ENCODE measurements around the gene IQSEC3.

The IQSEC3 gene

DNA sequence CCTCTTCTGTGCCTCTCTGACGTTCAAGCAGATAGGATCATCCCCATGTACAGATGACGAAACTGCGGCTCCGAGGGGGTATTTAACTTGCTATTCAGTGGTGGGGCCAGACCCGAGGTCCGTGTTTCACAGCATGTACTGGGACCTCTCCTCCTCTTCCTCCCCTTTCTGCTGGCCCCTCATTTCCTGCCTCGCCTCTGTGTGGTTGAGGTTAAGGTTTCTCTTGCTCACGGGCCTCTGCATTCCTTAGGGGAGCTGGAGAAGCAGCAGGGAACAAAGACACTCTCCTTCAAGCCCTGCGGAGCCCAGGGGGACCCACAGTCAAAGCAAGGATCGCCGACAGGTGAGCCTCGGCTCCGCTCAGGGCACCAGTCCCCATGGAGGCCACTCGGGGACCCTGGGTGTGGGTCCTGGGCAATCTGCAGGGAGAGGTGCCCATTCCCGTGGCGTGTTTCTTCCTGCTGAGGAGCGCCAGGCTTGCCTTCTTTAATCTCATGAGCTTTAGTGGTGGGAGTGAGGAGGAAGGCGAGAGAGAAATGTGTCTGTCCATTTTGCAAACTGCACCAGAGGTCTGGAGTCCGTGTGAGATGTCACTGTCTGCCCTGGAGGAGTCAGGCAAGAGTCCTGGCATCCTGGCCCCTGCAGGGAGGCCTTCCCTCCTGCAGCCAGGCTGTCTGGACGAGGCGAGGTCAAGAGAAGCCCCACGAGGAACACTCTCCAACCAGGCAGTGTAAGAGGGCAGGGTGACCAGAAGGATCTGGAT is 102.4 kb downstream of the IQSEC3 start:
- DNase-seq = no peak

DNA sequence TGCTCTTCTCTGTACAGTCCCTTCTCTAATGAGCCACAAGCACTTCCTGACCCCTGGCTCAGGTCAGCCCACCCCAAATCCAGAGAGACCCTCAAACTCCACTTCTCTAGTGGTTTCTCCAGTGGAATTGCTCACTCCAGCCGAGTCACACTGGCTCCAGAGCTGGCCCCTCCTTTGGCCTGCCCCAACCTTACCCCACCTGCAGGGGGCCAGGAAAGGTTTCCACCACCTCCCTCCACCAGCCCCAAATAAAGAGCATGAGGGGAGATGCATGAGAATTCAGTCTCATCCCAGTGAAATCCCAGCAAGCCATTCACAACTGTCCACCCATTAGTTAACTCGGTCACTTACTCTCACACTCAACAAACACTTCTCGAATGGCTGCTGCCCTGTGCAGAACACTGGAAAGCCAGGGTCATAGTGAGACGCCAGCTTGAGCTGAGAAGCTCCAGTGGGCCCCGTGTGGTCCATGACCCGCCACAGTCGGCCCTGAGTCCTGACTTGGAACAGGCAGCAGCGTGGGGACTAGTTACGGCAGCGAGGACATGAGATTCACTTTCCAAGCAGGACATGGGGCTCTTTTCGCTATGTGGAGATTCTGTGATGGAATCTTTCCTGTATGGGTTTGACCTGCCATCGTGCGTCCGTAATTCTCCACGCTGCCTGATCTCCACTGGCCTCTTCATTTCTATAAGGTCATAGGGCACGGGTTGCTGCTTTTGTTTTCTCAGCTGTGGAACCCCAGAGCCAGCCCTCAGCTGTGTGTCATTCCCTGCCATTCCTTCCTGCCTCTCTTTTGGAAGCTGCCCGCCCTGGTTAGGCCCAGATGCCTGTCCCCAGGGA is 103.2 kb downstream of the IQSEC3 start:
- DNase-seq = no peak

DNA sequence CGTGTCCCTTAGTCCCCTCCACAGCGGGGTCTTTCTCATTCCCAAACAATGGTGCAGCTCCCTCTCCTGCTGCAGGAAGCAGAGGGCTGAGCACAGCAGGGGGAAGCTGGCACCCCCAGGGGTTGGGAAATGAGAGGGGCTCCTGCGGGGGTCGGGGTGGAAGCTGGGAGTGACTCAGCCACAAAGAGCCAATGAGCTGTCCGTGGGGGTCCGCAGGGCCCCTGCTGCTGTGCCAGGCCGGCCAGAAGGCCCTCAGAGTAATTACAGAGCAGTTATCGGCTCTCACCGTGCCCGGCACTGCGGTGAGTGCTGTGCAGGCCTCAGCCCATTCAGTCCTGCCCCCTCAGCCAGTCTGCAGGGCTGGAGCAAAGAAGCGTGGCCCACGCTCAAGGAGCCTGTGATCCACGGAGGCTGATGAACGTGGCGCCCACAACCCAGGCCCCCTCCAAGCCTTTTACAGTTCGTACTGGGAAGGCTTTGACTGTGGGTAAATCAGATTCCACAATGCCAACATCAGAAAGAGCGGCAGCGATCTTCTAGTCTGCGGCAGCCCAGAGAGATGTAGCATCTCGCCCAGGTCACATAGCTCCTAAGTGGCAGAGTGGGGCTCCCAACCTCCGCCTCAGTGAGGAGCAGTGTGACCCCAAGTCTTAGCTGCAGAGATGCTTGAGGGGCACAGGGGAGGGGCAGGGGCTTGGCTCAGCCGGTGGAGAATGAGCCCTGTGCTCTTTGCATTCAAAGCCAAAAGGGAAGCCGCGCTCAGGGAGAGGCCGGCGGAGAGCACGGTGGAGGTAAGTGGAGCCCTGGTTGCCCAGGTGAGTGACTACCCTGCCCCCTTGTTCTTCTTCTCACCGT is 104.0 kb downstream of the IQSEC3 start:
- no peak for DNase-seq

- DNase-seq = no peak
Measured at GRCh38 chr12:171276-171675, 104.7 kb downstream of the IQSEC3 start.

DNA sequence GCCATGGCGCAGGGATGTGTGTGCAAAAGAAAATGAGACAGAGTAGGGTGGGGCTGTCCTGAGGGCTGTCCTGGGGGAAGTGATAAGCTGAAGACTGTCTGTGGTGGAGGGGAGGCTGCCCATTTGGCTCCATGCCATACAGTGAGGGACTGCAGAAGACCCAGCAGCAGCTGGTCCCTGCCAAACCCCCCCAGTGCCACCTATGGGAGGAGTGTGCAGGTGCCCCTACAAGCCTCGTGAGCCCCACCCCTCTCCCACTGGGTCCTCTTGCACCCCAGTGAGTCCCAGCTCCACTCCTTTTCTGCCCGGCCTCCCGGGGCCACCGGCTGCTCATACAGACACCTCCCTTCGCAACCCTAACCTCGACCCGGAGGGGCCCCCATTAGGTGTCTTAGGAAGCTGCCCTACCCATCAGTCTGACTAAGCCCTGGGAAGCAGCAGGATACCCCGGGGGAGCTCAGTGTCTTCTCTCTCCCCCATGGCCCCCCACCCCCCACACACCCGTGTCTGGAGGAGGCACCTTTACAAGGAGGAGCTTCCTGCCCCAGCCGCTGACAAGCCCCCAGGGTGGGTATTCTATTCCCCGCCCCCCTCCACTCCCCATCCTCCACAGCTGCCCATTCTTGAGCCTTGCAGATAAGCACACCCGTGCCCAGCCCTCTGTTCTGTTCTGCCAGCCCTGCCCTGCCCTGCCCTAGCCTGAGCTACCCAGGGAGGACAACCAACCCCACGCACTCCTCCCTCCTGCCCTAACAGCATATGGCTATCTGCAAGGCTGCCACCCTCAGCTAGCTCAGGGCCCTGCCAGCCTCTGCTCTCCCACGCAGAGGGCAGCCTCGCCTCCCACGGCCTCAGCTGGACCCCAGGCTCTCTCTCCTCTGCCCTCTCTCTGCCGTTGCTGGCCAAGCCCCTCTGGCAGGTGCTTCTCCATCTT is 105.4 kb downstream of the IQSEC3 start:
- DNase-seq = no peak

- no peak for DNase-seq
Measured at GRCh38 chr12:172732-173161, 106.2 kb downstream of the IQSEC3 start.

DNA sequence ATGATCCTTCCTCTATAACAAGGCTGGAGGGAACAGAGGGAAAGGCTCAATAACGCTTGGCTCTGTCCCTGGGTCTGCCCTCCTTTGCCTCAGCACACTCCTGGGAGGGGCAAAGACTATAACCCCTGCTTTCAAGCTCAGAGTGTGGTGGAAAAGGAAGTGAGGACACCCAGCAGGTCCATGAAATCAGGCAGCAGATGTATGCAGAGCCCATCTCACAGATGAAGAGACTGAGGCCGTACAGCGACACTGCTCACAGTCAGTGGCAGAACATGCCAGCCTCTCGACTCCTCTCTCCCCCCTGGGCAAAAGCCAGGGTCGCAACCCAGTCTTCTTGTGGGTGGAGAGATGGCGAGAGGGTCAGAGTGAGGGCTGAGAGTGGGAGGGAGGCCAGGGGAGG is 107.6 kb downstream of the IQSEC3 start:
- no peak for DNase-seq

GRCh38 chr12:174596-174995 is 108.0 kb downstream of the IQSEC3 start:
- DNase-seq = no peak

DNA sequence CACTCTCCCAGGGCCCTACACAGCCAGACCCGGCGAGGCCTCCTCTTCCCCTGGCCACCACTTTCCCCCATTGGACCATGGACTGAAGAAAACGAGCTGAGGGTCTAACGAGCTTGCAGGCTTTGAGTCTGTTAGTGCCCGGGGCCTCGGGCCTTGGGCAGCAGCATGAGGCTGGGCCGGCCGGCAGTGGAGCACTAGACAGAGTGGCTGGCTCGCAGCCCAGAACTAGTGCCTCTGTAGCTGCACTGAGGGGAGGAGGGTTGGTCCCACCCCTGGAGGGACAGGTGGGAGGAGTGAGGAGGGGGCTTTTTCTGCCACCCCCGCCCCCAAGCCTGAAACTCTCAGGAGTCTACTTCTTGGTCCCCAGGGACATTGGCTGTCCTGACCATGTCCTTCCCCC is 108.7 kb downstream of the IQSEC3 start:
- peak; percentile 76 for DNase-seq

- DNase-seq = no peak
Measured at GRCh38 chr12:175759-176158, 109.2 kb downstream of the IQSEC3 start.

DNA sequence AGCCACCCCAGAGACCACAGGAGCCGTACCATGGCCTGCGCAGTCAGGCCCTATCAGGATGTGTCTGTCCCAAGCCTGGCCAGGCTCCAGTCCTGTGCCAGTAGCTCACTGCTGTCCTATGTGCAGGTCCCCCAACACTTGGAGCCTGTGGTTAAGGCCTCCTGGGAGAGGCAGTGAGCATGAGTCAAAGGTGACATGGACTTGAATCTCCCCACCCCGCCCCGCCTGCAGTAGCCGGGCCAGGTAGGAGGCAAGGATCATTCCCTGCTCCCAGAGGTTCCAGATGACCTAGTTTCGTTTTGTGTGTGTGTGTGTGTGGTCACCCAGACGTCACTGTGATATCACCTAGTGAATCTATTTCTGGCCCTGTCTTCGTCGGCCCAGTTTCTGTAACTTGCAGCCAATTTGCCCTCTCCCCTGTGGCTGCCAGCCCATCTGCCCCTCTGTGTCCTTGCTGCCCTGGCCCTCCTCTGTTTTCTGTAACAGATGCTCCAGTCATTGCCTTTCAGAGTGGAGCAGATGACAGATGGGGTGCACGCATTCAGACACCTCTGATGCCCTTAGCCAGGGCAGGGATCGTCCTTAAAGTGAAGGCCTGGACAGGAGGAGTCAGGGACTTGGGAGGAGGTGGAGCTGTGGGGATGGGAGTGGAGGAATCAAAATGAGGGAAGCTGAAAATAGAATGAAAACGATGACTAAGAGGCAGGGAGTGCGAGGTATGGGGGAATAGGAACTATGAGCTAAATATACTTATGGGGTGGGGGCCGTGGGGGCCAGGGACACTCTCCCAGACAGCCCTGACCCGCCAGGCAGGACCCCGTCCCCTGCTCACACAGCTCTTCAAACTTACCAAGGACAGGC is 110.0 kb downstream of the IQSEC3 start:
- DNase-seq = no peak

GRCh38 chr12:177336-177979 is 110.9 kb downstream of the IQSEC3 start:
- no peak for DNase-seq

GRCh38 chr12:177980-178828 is 111.6 kb downstream of the IQSEC3 start:
- no peak for DNase-seq

DNA sequence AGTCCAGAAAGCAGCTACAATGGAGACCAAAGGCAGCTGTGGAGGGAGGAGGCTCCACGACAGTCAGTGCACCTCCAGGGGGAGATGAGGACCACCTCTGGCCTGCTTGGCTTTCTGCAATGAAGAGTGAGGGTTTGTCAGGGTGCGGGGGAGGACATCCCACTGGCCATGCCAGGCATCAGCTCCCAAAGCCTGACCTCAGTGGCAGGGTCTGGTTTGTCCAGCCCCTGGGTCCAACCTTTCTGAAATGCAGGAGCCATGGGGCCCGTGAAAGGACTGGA is 112.2 kb downstream of the IQSEC3 start:
- DNase-seq = peak; percentile 67

DNA sequence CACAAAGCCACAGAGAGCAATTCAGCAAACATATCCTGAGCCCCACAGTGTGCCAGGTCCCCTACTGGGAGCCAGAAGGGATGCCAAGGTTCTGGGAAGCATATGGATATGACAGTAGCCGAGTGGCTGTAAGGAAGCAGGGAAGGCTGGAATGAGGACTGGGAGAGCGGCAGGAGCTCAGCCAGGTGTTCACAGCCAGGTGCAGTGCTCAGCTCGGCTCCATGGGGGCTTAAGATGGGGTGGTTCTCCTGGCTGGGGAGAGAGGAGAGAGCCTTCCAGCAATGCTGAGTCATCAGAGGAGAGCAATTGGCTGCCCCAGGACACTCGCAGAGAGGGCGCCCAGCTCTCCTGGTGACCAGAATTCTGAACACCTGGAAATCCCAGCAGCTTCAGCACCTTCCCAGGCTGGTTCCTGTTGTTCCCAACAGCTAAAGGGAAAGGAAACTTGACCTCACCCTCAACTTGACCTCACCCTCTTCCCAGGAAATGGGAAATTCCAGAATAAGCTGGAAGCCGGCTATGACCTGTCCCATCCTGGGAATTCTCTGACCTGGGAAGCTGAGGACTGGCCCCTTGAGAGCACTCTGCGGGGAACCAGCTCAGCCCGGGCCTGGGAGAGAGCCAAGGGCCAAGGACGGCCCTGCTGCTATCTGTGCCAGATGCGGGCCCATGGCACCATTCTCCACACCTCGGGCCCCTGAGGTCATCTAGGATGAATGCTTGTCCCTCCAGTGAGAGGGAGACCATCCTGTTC is 112.7 kb downstream of the IQSEC3 start:
- peak; percentile 90 for DNase-seq

- no peak for DNase-seq
Measured at GRCh38 chr12:179885-180284, 113.3 kb downstream of the IQSEC3 start.

- DNase-seq = no peak
Measured at GRCh38 chr12:180445-180844, 113.9 kb downstream of the IQSEC3 start.

DNA sequence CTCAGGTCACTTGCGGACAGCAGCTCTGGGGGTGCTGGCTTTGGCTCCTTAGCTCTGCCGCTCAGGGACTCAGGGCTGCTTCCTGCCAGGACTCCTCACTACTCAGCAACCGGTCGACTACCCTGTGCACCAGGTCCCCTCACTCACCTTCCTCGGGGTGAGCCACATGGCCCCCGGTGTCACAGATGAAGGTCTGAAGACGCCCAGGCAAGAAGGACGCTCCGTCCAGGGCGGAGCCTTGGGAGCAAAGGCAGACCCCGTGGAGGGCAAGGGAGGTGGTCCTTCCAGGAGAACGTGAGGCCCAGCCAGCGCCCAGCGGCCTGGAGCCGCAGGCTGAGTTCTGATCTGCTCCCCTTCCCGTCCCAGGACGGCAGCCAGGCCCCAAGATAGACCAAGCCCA is 115.4 kb downstream of the IQSEC3 start:
- no peak for DNase-seq

- DNase-seq = no peak
Measured at GRCh38 chr12:182381-182892, 115.9 kb downstream of the IQSEC3 start.

Measured in NCI-H1092 treated with DMSO at 0.1 percent for 48 hours (cell line).